ENCODE results near the gene SCARF2. TPM values are rescaled to one million over a fixed set of nuclear protein-coding genes. Genes with fewer than 3 reads are reported as not detected.

SCARF2 gene
- total RNA-seq, 2 donors from 2014 or later = 49.4 to 108 TPM

DNA sequence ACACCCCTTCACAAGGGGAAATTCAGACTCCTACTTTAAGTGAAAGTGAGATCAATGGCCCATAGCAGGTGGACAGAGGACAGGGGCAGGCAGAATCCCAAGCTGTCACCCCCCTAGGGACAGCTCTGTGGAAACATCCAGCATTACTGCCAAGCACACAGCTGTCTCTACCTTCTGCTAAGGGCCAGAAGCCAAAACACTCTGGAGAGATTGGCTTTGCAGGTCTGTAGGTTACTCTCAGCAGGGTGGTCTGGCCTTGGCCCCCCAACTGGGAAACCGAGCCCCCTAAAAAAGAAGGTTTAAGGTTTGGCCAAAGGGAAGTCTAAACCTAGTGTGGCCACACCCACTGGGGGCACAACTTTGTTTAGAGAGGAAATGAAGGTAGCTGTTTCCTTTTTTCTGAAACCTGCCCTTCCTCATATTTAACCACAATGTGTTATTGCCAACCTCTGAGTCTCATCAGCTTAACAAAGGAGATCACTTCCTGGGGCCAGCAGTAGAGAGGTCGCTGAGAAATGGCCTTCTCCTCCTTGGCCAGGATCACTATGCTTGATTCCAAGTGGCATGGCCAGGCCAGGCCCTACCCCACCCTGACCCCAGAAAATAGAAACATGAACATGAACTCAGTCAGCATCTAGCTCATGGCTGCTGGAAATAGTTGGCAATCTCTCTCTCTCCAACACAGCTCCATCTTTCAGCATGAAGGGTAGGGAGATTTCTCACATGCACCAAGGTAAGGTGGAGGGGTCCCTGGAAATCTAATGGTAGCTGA, 25.9 kb upstream of the SCARF2 start:
- Histone ChIP-seq H3K4me3 (no peak overlapping the region), H3K27ac (no peak overlapping the region), H3K27me3 (replicated peaks; ENCODE audit: insufficient read depth) (no peaks in the 10 kb centered on the region), H3K36me3 (peaks cover 18% of the 10 kb centered on the region), H3K4me1 (ENCODE audit: control insufficient read depth in 1 of 2, low read depth in 2 of 2) (peaks cover 0 to 5% of the 10 kb centered on the region in 2 donors), H3K9me3 (no peaks in the 10 kb centered on the region)
- DNase-seq (ENCODE audit: low spot score) = no peak
- no peak for ATAC-seq (ENCODE audit: insufficient number of reproducible peaks, low FRiP score, low read depth)
- TF ChIP-seq, protein P1, sequence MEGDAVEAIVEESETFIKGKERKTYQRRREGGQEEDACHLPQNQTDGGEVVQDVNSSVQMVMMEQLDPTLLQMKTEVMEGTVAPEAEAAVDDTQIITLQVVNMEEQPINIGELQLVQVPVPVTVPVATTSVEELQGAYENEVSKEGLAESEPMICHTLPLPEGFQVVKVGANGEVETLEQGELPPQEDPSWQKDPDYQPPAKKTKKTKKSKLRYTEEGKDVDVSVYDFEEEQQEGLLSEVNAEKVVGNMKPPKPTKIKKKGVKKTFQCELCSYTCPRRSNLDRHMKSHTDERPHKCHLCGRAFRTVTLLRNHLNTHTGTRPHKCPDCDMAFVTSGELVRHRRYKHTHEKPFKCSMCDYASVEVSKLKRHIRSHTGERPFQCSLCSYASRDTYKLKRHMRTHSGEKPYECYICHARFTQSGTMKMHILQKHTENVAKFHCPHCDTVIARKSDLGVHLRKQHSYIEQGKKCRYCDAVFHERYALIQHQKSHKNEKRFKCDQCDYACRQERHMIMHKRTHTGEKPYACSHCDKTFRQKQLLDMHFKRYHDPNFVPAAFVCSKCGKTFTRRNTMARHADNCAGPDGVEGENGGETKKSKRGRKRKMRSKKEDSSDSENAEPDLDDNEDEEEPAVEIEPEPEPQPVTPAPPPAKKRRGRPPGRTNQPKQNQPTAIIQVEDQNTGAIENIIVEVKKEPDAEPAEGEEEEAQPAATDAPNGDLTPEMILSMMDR (IDR thresholded peaks at IDR 0.05) = no peak

DNA sequence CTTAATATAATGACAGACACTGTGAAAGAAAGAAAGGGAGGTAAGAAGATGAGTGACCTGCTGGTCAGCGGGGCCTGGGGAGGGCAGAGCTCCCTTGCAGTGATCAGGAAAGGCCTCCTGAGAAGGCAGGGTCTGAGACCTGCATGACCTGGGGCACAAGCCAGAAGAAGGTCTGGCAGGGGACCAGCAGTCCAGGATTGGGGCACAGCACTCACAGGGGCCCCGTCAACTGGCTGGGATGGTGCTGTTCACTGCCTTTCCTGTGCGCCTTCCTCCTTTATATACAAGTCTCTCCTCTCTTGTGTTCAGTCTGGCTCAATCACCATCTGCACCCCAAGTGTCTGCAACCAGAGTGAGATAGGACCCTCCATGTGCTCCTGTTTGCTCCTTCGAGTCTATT, 22.2 kb upstream of the SCARF2 start:
- peaks cover 8% of the 10 kb centered on the region for H3K36me3 ChIP-seq
- ATAC-seq (ENCODE audit: insufficient number of reproducible peaks, low FRiP score, low read depth) (no peak), DNase-seq (ENCODE audit: low spot score) (no peak)
- peaks cover 0 to 5% of the 10 kb centered on the region in 2 donors for H3K4me1 ChIP-seq (ENCODE audit: control insufficient read depth in 1 of 2, low read depth in 2 of 2)
- TF ChIP-seq, protein P1 (IDR thresholded peaks at IDR 0.05) = no peak
- H3K4me3 ChIP-seq = no peak overlapping the region
- no peaks in the 10 kb centered on the region for H3K27me3 ChIP-seq (replicated peaks; ENCODE audit: insufficient read depth)
- H3K27ac ChIP-seq = no peak overlapping the region
- H3K9me3 ChIP-seq = no peaks in the 10 kb centered on the region

- Histone ChIP-seq H3K36me3 (peaks cover under 1% of the 10 kb centered on the region), H3K4me1 (ENCODE audit: control insufficient read depth in 1 of 2, low read depth in 2 of 2) (peaks cover 0 to 5% of the 10 kb centered on the region in 2 donors), H3K27ac (no peak overlapping the region), H3K9me3 (no peaks in the 10 kb centered on the region), H3K27me3 (replicated peaks; ENCODE audit: insufficient read depth) (no peaks in the 10 kb centered on the region), H3K4me3 (no peak overlapping the region)
- TF ChIP-seq, protein P1 (IDR thresholded peaks at IDR 0.05) = no peak
- no peak for ATAC-seq (ENCODE audit: insufficient number of reproducible peaks, low FRiP score, low read depth)
- no peak for DNase-seq (ENCODE audit: low spot score)
Measured at GRCh38 chr22:20459152-20459542, 21.5 kb upstream of the SCARF2 start.

- ATAC-seq (ENCODE audit: insufficient number of reproducible peaks, low FRiP score, low read depth) (no peak), DNase-seq (ENCODE audit: low spot score) (no peak)
- no peak overlapping the region for H3K27ac ChIP-seq
- H3K9me3 ChIP-seq = no peaks in the 10 kb centered on the region
- H3K4me3 ChIP-seq = no peak overlapping the region
- H3K27me3 ChIP-seq (replicated peaks; ENCODE audit: insufficient read depth) = no peaks in the 10 kb centered on the region
- H3K4me1 ChIP-seq (ENCODE audit: control insufficient read depth in 1 of 2, low read depth in 2 of 2) = peaks cover 0 to 2% of the 10 kb centered on the region in 2 donors
- TF ChIP-seq, protein P1 (IDR thresholded peaks at IDR 0.05) = no peak
- H3K36me3 ChIP-seq = no peaks in the 10 kb centered on the region
Measured at GRCh38 chr22:20458530-20459151, 21.0 kb upstream of the SCARF2 start.

GRCh38 chr22:20457506-20458240, 20.0 kb upstream of the SCARF2 start:
- Histone ChIP-seq H3K27ac (no peak overlapping the region), H3K4me1 (ENCODE audit: control insufficient read depth in 1 of 2, low read depth in 2 of 2) (no peaks in the 10 kb centered on the region), H3K36me3 (no peaks in the 10 kb centered on the region), H3K27me3 (replicated peaks; ENCODE audit: insufficient read depth) (no peaks in the 10 kb centered on the region), H3K9me3 (no peaks in the 10 kb centered on the region), H3K4me3 (no peak overlapping the region)
- DNase-seq (ENCODE audit: low spot score) = no peak
- no peak for ATAC-seq (ENCODE audit: insufficient number of reproducible peaks, low FRiP score, low read depth)
- TF ChIP-seq, protein P1 (IDR thresholded peaks at IDR 0.05) = no peak

Measured in thoracic aorta (tissue), 2 donors.